Keratinocyte (primary cell): ENCODE data around the gene PLEKHD1. TPM values are rescaled to one million over a fixed set of nuclear protein-coding genes. Genes with fewer than 3 reads are reported as not detected.

Source experiments
- DNase-seq: peaks from one replicate; pipeline ENCODE4 v3.0.0-alpha.2; 2011; ENCODE audit warnings: low read depth, missing footprints, low spot score
- FAIRE-seq: peaks from 2 replicates; lab custom pipeline; 2011; peaks lifted over from hg19 to GRCh38; lab: Jason Lieb, UNC
- H2AFZ ChIP-seq: 2 replicates; pipeline ENCODE4 v1.6.0; 2012; ENCODE audit warnings: low read length, control low read depth, inconsistent platforms; ENCODE audit not compliant: control insufficient read depth
- H3K27ac ChIP-seq: 2 replicates; pipeline ENCODE4 v1.5.1; 2011; ENCODE audit warnings: low read length; ENCODE audit not compliant: control insufficient read depth, insufficient read depth
- H3K27me3 ChIP-seq: 3 replicates; pipeline ENCODE4 v1.6.0; 2011; ENCODE audit warnings: low read length; ENCODE audit not compliant: control insufficient read depth, insufficient read depth; ENCODE audit errors: extremely low read depth
- H3K36me3 ChIP-seq, 2 experiments: 2 replicates in 1 of 2; 3 replicates in 1 of 2; pipeline ENCODE4 v1.5.1; 2011; ENCODE audit warnings: low read length in 2 of 2, mild to moderate bottlenecking in 1 of 2; ENCODE audit not compliant: control insufficient read depth in 2 of 2, insufficient read depth in 2 of 2; ENCODE audit errors: extremely low read depth in 1 of 2
- H3K4me1 ChIP-seq: 3 replicates; pipeline ENCODE4 v1.5.1; 2011; ENCODE audit warnings: low read length; ENCODE audit not compliant: control insufficient read depth, insufficient read depth; ENCODE audit errors: extremely low read depth
- H3K4me2 ChIP-seq: 3 replicates; pipeline ENCODE4 v1.6.0; 2011; ENCODE audit warnings: low read depth, low read length; ENCODE audit not compliant: control insufficient read depth, insufficient read depth; ENCODE audit errors: extremely low read depth
- H3K4me3 ChIP-seq, 3 experiments: fragments of 200-600 bp in 1 of 3; sonication (generic) in 1 of 3; 2 replicates in 2 of 3; 3 replicates in 1 of 3; pipeline ENCODE4 v1.5.1; 2011 to 2016; ENCODE audit warnings: low read length in 3 of 3, mild to moderate bottlenecking in 3 of 3, control low read depth in 2 of 3, inconsistent platforms in 1 of 3, low read depth in 1 of 3, mixed read lengths in 1 of 3, mixed run types in 1 of 3, moderate library complexity in 1 of 3; ENCODE audit not compliant: control insufficient read depth in 2 of 3, insufficient read depth in 2 of 3; ENCODE audit errors: extremely low read depth in 1 of 3
- H3K79me2 ChIP-seq: 2 replicates; pipeline ENCODE4 v1.6.0; 2012; ENCODE audit warnings: low read length; ENCODE audit not compliant: control insufficient read depth, insufficient read depth
- H3K9ac ChIP-seq: 3 replicates; pipeline ENCODE4 v1.6.0; 2011; ENCODE audit warnings: low read length; ENCODE audit not compliant: control insufficient read depth, insufficient read depth; ENCODE audit errors: extremely low read depth
- H3K9me1 ChIP-seq: 3 replicates; pipeline ENCODE4 v1.6.0; 2011; ENCODE audit warnings: low read length; ENCODE audit not compliant: control insufficient read depth, insufficient read depth; ENCODE audit errors: extremely low read depth
- H3K9me3 ChIP-seq: 2 replicates; pipeline ENCODE4 v1.5.1; 2012; ENCODE audit warnings: low read depth, low read length; ENCODE audit not compliant: control insufficient read depth
- H4K20me1 ChIP-seq: 3 replicates; pipeline ENCODE4 v1.6.0; 2011; ENCODE audit warnings: low read length; ENCODE audit not compliant: control insufficient read depth, insufficient read depth; ENCODE audit errors: extremely low read depth
- EZH2 ChIP-seq: IDR thresholded peaks from one replicate; pipeline ENCODE4 v1.6.1; 2012; ENCODE audit warnings: inconsistent platforms, mild to moderate bottlenecking, low read length, moderate library complexity
- dilution Hi-C: fragments of 300-500 bp; cut with MboI; formaldehyde crosslinking; loops from one replicate; pipeline ENCODE4 v1.7.0; 2020; ENCODE audit warnings: low sequenced_read_pairs; ENCODE audit not compliant: extremely low pct_ligation_motif_present
- polyA plus RNA-seq, 5 experiments: library from polyadenylated mRNA; depleted of rRNA in 3 of 5; stranded (reverse) in 3 of 5; stranded (forward) in 1 of 5; unstranded in 1 of 5; fragments of >200 nt; gene quantifications; 1 replicate in 1 of 5; 2 replicates in 3 of 5; 3 replicates in 1 of 5; pipeline versions ENCODE4 v1.2.1 to v1.2.3, GENCODE V29; 2011 to 2012; ENCODE audit warnings: missing spikeins in 2 of 5, low read depth in 1 of 5, low replicate concordance in 1 of 5
- TF ChIP-seq, protein P1 (sequence below), 3 experiments: IDR thresholded peaks in 1 of 3; conservative IDR thresholded peaks in 1 of 3; optimal IDR thresholded peaks in 1 of 3; 2 replicates in 2 of 3; 3 replicates in 1 of 3; pipeline versions ENCODE3 to v1.5.1; 2011; ENCODE audit warnings: low read length in 3 of 3, mild to moderate bottlenecking in 3 of 3, moderate library complexity in 2 of 3, control low read depth in 1 of 3, inconsistent platforms in 1 of 3; ENCODE audit not compliant: insufficient read depth in 2 of 3; ENCODE audit errors: extremely low read depth in 1 of 3

PLEKHD1 gene
- polyA plus RNA-seq, 1 donor (not counting 4 experiments of a cell fraction or from before 2014, with no cell fraction given), result 0.01 TPM

DNA sequence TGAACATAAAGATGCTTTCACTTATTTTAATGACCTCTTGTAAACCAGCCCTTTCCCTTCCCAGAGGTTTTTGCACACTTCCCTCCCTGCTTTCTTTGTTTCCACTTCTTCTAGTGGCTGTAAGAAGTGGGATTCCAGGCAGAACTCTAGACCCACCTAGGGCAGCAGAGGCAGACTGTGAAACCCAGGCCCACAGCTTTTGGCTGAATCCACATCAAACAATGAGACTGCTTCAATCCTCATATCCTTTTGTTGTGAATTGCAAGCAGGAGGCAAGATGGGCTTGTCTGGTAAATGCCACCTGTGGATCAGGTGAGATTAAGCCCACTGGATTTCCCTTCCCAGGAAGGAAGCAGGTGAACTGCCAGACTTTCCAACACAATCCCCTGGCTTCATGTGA lies 77.4 kb downstream of the PLEKHD1 start:
- no peaks in the 10 kb centered on the region for H3K79me2 ChIP-seq
- peaks cover 47% of the 10 kb centered on the region for H3K27me3 ChIP-seq
- H3K27ac ChIP-seq, result no peak overlapping the region
- peaks cover 3% of the 10 kb centered on the region for H3K4me1 ChIP-seq
- no peaks in the 10 kb centered on the region for H3K9me3 ChIP-seq
- H2AFZ ChIP-seq, result no peak overlapping the region
- no peak for DNase-seq
- H3K9me1 ChIP-seq, result no peaks in the 10 kb centered on the region
- no peak for FAIRE-seq
- no peaks in the 10 kb centered on the region for H4K20me1 ChIP-seq
- H3K4me3 ChIP-seq, result no peak overlapping the region
- TF ChIP-seq, protein P1, sequence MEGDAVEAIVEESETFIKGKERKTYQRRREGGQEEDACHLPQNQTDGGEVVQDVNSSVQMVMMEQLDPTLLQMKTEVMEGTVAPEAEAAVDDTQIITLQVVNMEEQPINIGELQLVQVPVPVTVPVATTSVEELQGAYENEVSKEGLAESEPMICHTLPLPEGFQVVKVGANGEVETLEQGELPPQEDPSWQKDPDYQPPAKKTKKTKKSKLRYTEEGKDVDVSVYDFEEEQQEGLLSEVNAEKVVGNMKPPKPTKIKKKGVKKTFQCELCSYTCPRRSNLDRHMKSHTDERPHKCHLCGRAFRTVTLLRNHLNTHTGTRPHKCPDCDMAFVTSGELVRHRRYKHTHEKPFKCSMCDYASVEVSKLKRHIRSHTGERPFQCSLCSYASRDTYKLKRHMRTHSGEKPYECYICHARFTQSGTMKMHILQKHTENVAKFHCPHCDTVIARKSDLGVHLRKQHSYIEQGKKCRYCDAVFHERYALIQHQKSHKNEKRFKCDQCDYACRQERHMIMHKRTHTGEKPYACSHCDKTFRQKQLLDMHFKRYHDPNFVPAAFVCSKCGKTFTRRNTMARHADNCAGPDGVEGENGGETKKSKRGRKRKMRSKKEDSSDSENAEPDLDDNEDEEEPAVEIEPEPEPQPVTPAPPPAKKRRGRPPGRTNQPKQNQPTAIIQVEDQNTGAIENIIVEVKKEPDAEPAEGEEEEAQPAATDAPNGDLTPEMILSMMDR (optimal IDR thresholded peaks at IDR 0.05 in 1 of 3, IDR thresholded peaks at IDR 0.05 in 1 of 3, conservative IDR thresholded peaks at IDR 0.05 in 1 of 3; ENCODE audit: extremely low read depth in 1 of 3, insufficient read depth in 2 of 3, low read length in 3 of 3), result no peak
- no peak for TF ChIP-seq EZH2
- dilution Hi-C loops, result no loop called here
- no peaks in the 10 kb centered on the region for H3K36me3 ChIP-seq
- no peak overlapping the region for H3K4me2 ChIP-seq
- H3K9ac ChIP-seq, result no peak overlapping the region

DNA sequence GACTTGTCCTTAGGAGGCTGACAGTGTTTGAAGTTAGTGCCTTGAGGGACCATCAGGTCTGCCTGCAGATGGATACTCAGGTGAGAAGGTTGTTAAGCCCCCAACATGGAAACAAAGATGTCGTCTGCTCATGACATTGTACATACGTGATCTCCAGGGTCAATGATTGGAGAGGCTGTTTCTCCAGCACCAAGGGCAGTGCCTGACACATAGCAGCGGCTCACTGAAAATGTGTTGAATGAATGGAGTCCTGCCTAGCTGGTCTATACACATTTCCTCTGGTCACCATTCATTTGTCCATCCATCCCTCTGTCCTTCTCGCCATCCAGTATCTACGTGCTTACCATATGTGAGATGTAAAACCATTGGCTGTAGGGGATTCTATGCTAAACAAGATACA lies 83.0 kb downstream of the PLEKHD1 start:
- Histone ChIP-seq H3K27me3 (peaks cover 66% of the 10 kb centered on the region), H3K4me3 (no peak overlapping the region), H3K9me3 (no peaks in the 10 kb centered on the region), H3K4me2 (no peak overlapping the region), H3K9me1 (no peaks in the 10 kb centered on the region), H3K4me1 (no peaks in the 10 kb centered on the region), H3K9ac (no peak overlapping the region), H3K27ac (no peak overlapping the region), H3K79me2 (no peaks in the 10 kb centered on the region), H2AFZ (no peak overlapping the region), H4K20me1 (no peaks in the 10 kb centered on the region), H3K36me3 (no peaks in the 10 kb centered on the region)
- TF ChIP-seq, protein P1 (optimal IDR thresholded peaks at IDR 0.05 in 1 of 3, IDR thresholded peaks at IDR 0.05 in 1 of 3, conservative IDR thresholded peaks at IDR 0.05 in 1 of 3; ENCODE audit: extremely low read depth in 1 of 3, insufficient read depth in 2 of 3, low read length in 3 of 3), result no peak
- TF ChIP-seq EZH2, result peak; percentile 37
- FAIRE-seq, result no peak
- DNase-seq, result no peak
- dilution Hi-C loops, result no loop called here
